ENCODE measurements around the gene TCEA2.

- TF ChIP-seq CTCF (IDR thresholded peaks at IDR 0.05) (no peak), POLR2A (IDR thresholded peaks at IDR 0.05) (no peak)
Observed at GRCh38 chr20:64080013-64080812, 17.2 kb downstream of the TCEA2 start, which contains the start of gene OPRL1.

All from prostate gland (tissue), 2 donors.